Transverse colon (tissue), 4 donors: Measurements from ENCODE around the gene BCL2L1. TPM values are rescaled to one million over a fixed set of nuclear protein-coding genes. Genes with fewer than 3 reads are reported as not detected.

ENCODE experiments used
- DNase-seq: peaks from one replicate; pipeline ENCODE4 v3.0.0-alpha.2; 2019
- H3K27ac ChIP-seq, 4 donors: fragments of 200-600 bp; sonication (generic); 2 replicates each; pipeline ENCODE4 v1.5.1; 2016 to 2018; ENCODE audit warnings: inconsistent platforms in 4 of 4
- H3K27me3 ChIP-seq: fragments of 200-600 bp; sonication (generic); 2 replicates; pipeline ENCODE4 v1.5.1; 2017; ENCODE audit warnings: inconsistent platforms
- H3K36me3 ChIP-seq, 4 donors: fragments of 200-600 bp; sonication (generic); 2 replicates each; pipeline ENCODE4 v1.5.1; 2017 to 2019; ENCODE audit warnings: inconsistent platforms in 4 of 4
- H3K4me1 ChIP-seq, 4 donors: fragments of 200-600 bp; sonication (generic); 2 replicates each; pipeline ENCODE4 v1.5.1; 2017 to 2020; ENCODE audit warnings: inconsistent platforms in 4 of 4
- H3K4me3 ChIP-seq, 4 donors: fragments of 200-600 bp; sonication (generic); 1 replicate in 1 of 4; 2 replicates in 3 of 4; pipeline versions ENCODE4 v1.5.1 to v1.6.1; 2017 to 2019; ENCODE audit warnings: inconsistent platforms in 4 of 4
- H3K9me3 ChIP-seq, 2 donors: fragments of 200-600 bp; sonication (generic); 2 replicates each; pipeline ENCODE4 v1.5.1; 2017 to 2019; ENCODE audit warnings: inconsistent platforms in 2 of 2
- EP300 ChIP-seq: sonication (generic); formaldehyde crosslinking; IDR thresholded peaks from one replicate; pipeline ENCODE4 v1.6.1; 2017; ENCODE audit warnings: antibody characterized with exemption, low read depth
- POLR2A ChIP-seq: fragments of 450-650 bp; IDR thresholded peaks from one replicate; pipeline ENCODE4 v1.6.1; 2016; ENCODE audit warnings: antibody characterized with exemption, mild to moderate bottlenecking, moderate library complexity
- POLR2AphosphoS5 ChIP-seq, 3 donors: sonication (generic); formaldehyde crosslinking; IDR thresholded peaks; one replicate each; pipeline ENCODE4 v1.6.1; 2016; ENCODE audit warnings: antibody characterized with exemption in 3 of 3
- WGBS, 2 donors: methylation state at CpG; one replicate each; pipeline ENCODE4 v1.1.5; 2018; ENCODE audit warnings: low coverage in 1 of 2; 5-methylcytosine and 5-hydroxymethylcytosine counted together
- in situ Hi-C, 4 donors: fragments of 200-750 bp; cut with MboI; loops; one replicate each; pipeline versions ENCODE4 v1.15.0 to v1.15.1; 2017; ENCODE audit warnings: low sequenced_read_pairs in 3 of 4, low pct_ligation_motif_present in 1 of 4, low pct_unique_long_range_greater_than_20kb in 1 of 4
- intact Hi-C: fragments of 100-400 bp; cut with DNase I; formaldehyde crosslinking; loops from one replicate; pipeline ENCODE4 v1.15.1; 2023; ENCODE audit warnings: low total_unique reads
- total RNA-seq, 4 donors: library from RNA; depleted of rRNA; stranded (reverse); fragments of >200 nt; gene quantifications; one replicate each; pipeline ENCODE4 v1.1.0, GENCODE V29; 2016
- TF ChIP-seq, protein P1 (sequence below), 5 experiments: fragments of 200-600 bp in 3 of 5; fragments of 450-650 bp in 2 of 5; sonication (generic) in 3 of 5; IDR thresholded peaks; 1 replicate in 2 of 5; 2 replicates in 3 of 5; pipeline ENCODE4 v1.5.1; 2016 to 2017; ENCODE audit warnings: antibody characterized with exemption in 5 of 5, inconsistent platforms in 3 of 5, mild to moderate bottlenecking in 2 of 5, moderate library complexity in 1 of 5

BCL2L1 gene
- total RNA-seq, 4 donors from 2014 or later, result 98.6 to 151 (median 107) TPM

DNA sequence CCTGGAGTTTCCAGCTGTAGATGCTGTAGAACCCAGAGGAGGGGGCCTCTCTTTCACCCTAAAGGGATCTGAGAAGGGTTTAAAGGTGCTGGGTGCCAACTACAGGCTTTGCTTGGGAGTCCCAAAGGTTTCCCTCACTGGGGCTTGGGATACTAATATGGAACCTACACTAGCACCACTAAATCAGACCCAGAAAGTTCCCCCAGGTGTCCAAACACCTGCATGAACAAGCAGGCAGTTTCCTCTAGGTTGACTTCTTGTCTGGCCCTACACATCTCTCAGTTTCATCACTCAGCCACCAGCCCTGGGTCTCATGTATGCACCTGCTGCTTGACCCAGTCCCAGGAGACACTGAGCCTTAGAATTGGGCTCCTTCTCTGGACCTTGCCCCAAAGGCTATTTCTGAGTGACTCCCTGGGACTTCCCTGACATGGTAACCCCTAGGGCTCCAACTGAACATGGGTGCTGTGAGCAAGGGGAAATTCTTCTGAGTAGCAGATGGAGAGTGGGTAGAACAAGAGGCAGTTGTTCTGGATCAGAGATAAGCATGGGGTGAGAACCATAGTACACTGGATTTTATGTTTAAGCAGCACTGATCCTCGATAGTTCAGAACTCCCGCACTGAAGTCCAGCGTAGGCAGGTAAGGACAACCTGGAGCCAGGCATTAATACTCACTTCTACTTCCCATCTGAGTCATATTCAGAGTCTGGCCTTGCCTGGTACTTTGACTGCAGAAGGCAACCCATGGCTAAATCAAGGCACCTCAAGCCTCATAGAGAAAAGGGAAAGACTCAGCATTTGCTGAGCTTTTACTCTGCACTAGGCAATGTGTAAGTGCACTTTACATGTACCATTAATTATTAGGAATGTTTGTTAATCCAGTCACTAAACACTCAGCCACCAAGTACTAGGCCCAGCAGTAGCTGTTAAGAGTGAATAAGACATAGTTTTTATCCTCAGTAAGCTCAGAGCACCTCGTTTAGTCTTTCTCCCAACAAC lies 16.8 kb downstream of the BCL2L1 start:
- peaks cover 0 to 8% (median 3%) of the 10 kb centered on the region in 4 donors for H3K36me3 ChIP-seq
- intact Hi-C loops, result no loop called here
- TF ChIP-seq POLR2AphosphoS5 (IDR thresholded peaks at IDR 0.05), result peak in 1 of 3 donors; percentile 32
- TF ChIP-seq EP300, result no peak
- TF ChIP-seq, protein P1, sequence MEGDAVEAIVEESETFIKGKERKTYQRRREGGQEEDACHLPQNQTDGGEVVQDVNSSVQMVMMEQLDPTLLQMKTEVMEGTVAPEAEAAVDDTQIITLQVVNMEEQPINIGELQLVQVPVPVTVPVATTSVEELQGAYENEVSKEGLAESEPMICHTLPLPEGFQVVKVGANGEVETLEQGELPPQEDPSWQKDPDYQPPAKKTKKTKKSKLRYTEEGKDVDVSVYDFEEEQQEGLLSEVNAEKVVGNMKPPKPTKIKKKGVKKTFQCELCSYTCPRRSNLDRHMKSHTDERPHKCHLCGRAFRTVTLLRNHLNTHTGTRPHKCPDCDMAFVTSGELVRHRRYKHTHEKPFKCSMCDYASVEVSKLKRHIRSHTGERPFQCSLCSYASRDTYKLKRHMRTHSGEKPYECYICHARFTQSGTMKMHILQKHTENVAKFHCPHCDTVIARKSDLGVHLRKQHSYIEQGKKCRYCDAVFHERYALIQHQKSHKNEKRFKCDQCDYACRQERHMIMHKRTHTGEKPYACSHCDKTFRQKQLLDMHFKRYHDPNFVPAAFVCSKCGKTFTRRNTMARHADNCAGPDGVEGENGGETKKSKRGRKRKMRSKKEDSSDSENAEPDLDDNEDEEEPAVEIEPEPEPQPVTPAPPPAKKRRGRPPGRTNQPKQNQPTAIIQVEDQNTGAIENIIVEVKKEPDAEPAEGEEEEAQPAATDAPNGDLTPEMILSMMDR (IDR thresholded peaks at IDR 0.05), result no peak
- peaks cover 33 to 52% (median 42%) of the 10 kb centered on the region in 4 donors for H3K4me1 ChIP-seq
- H3K9me3 ChIP-seq, result no peaks in the 10 kb centered on the region
- H3K27ac ChIP-seq, result peak overlapping the region; percentile 79 to 85 (median 82)
- peak; percentile 54 for DNase-seq
- no peak overlapping the region for H3K4me3 ChIP-seq
- in situ Hi-C loops, result no loop called here
- H3K27me3 ChIP-seq, result no peaks in the 10 kb centered on the region
- WGBS, 2 donors, result 63% methylated on average over 4 of the region's 4 CpGs; no CpG with 5 or more reads in 1 of the 2 donors

DNA sequence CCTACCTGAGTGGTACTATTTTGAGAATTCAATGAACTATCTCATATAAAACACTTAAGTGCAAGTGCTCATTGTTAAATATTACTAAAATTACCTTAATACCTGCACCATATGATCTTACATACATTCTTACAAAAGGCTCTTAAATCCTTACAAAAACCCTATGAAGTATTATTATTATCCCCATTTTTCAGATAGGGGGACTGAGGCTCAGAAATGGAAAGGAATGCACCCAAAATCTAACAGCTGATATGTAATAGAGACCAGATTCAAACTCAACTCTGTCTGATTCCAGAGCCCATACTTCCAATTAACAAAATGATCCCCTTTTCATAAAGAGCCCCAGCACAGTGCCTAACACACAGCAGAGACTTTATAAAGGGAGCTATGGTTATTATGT lies 17.5 kb downstream of the BCL2L1 start:
- DNase-seq, result no peak
- intact Hi-C loops (no loop called here), in situ Hi-C loops (no loop called here)
- Histone ChIP-seq H3K4me1 (peaks cover 26 to 51% (median 39%) of the 10 kb centered on the region in 4 donors), H3K9me3 (no peaks in the 10 kb centered on the region), H3K27ac (peak overlapping the region; percentile 79 to 85 (median 82)), H3K27me3 (no peaks in the 10 kb centered on the region), H3K4me3 (no peak overlapping the region), H3K36me3 (peaks cover 0 to 8% (median 3%) of the 10 kb centered on the region in 4 donors)
- TF ChIP-seq POLR2AphosphoS5 (IDR thresholded peaks at IDR 0.05) (no peak), POLR2A (no peak), EP300 (no peak)
- TF ChIP-seq, protein P1 (IDR thresholded peaks at IDR 0.05), result no peak

DNA sequence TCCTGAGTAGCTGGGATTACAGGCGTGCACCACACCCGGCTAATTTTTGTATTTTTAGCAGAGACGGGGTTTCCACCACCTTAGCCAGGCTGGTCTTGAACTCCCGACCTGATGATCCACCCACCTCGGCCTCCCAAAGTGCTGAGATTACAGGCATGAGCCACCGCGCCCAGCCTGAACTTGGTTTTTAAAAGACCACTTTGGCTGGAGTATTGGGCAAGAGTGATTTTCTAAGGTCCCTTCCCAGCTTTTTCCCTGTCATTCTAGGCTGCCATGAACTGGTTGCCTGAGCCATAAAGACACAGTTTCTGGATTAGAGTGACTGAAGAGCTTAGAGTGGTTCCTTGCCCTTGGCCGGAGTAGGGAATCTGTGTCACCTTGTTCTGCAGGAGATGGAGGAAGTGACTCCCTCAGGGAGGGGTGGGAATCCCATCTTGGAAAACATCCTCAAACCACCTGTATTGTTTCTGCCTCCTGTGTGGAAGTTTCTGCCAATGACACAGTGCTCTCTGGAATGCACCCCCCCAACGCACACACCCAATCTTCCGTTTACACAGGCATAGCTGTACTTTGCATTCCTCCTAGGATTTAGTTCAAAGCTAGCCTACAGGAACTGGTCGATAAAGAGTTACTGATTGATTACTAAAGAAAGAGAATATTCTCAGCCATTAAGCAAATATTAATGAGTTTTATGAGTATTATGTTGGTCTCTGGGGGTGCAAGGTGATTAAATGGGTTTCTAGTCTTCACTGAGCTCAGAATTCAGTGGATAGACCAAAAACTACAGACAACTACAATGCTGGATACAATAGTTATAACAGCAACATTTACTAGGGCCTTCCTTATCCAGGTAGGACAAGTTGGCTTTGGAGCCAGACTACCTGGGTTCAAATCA lies 18.2 kb downstream of the BCL2L1 start:
- peaks cover 0 to 8% (median 3%) of the 10 kb centered on the region in 4 donors for H3K36me3 ChIP-seq
- H3K4me1 ChIP-seq, result peaks cover 30 to 56% (median 43%) of the 10 kb centered on the region in 4 donors
- H3K27me3 ChIP-seq, result no peaks in the 10 kb centered on the region
- DNase-seq, result peak; percentile 87
- no peak overlapping the region for H3K4me3 ChIP-seq
- in situ Hi-C loops (no loop called here), intact Hi-C loops (no loop called here)
- H3K27ac ChIP-seq, result peak overlapping the region; percentile 79 to 85 (median 82)
- H3K9me3 ChIP-seq, result no peaks in the 10 kb centered on the region
- WGBS, 2 donors, result 63 to 85% methylated on average over 7 to 11 of the region's 11 CpGs
- TF ChIP-seq POLR2A (peak; percentile 37), POLR2AphosphoS5 (IDR thresholded peaks at IDR 0.05) (peak; percentile 22 to 77 (median 60)), EP300 (peak; percentile 24)
- TF ChIP-seq, protein P1 (IDR thresholded peaks at IDR 0.05), result no peak

DNA sequence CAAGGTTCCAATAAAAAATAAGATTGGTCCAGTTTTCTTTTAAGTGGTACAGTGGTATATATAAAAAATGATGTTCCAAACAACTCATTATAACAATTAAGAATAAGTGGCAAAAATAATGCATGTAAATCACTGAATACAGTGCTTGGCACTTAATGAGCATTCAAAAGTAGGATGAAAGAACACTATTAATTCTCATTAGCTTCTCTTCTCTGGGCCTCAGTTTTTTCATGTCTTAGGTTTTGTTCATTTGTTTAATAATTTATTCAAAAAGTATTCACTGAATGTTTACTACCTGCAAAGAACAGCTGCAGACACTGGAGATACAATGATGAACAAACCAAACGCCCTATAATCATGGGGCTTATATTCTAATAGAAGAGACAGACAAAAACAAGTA lies 21.1 kb downstream of the BCL2L1 start:
- 71 to 84% methylated on average over 1 of the region's 1 CpG for WGBS, 2 donors
- Histone ChIP-seq H3K27me3 (no peaks in the 10 kb centered on the region), H3K9me3 (no peaks in the 10 kb centered on the region), H3K27ac (peak overlapping the region in 1 of 4 donors; percentile 4), H3K36me3 (no peaks in the 10 kb centered on the region), H3K4me3 (no peak overlapping the region), H3K4me1 (peaks cover 25 to 59% (median 39%) of the 10 kb centered on the region in 4 donors)
- no peak for TF ChIP-seq POLR2AphosphoS5 (IDR thresholded peaks at IDR 0.05)
- TF ChIP-seq EP300, result no peak
- TF ChIP-seq, protein P1 (IDR thresholded peaks at IDR 0.05), result no peak
- TF ChIP-seq POLR2A, result no peak
- DNase-seq, result no peak
- in situ Hi-C loops, result no loop called here
- intact Hi-C loops, result no loop called here
